PC-3 (cell line): Measurements from ENCODE around the gene FGD3.

Experiments
- CTCF ChIP-seq: fragments of 300-600 bp; sonication (generic); conservative IDR thresholded peaks from 2 replicates; pipeline ENCODE4 v1.5.1; 2017; ENCODE audit warnings: antibody characterized with exemption, low read depth, mild to moderate bottlenecking, low read length
- EZH2 ChIP-seq: fragments of 300-600 bp; sonication (generic); IDR thresholded peaks from one replicate; pipeline ENCODE4 v1.6.1; 2017; ENCODE audit warnings: antibody characterized with exemption, mild to moderate bottlenecking, low read length; ENCODE audit not compliant: unreplicated experiment
- EZH2phosphoT487 ChIP-seq: fragments of 300-600 bp; sonication (generic); IDR thresholded peaks from 2 replicates; pipeline ENCODE4 v1.6.1; 2018; ENCODE audit warnings: mild to moderate bottlenecking, antibody characterized with exemption, low read length, borderline replicate concordance

- TF ChIP-seq CTCF (no peak), EZH2phosphoT487 (no peak), EZH2 (no peak)
Measured at GRCh38 chr9:93048566-93049448, 101.5 kb downstream of the FGD3 start.
